Measurements from ENCODE around the gene BATF.

DNA sequence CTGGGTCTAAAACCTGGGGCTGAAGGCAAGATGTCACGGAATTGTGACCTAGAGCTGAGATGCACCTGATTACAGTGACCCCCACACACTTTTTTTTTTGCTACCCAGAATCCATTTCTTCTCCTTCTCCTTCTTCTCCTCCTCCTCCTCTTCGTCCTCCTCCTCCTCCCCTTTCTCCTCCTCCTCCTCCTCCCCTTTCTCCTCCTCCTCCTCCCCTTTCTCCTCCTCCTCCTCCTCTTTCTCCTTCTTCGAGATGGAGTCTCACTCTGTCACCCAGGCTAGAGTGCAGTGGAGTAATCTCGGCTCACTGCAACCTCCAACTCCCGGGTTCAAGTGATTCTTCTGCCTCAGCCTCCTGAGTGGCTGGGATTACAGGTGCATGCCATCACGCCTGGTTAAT is 36.8 kb downstream of the BATF start:
- TF ChIP-seq EZH2 (IDR thresholded peaks at IDR 0.05), result no peak
- TF ChIP-seq POLR2A (IDR thresholded peaks at IDR 0.05; ENCODE audit: borderline replicate concordance, extremely low read depth, insufficient read depth, insufficient read length), result no peak
- TF ChIP-seq SP1 (IDR thresholded peaks at IDR 0.05; ENCODE audit: low read depth), result no peak
- TF ChIP-seq, protein P1, sequence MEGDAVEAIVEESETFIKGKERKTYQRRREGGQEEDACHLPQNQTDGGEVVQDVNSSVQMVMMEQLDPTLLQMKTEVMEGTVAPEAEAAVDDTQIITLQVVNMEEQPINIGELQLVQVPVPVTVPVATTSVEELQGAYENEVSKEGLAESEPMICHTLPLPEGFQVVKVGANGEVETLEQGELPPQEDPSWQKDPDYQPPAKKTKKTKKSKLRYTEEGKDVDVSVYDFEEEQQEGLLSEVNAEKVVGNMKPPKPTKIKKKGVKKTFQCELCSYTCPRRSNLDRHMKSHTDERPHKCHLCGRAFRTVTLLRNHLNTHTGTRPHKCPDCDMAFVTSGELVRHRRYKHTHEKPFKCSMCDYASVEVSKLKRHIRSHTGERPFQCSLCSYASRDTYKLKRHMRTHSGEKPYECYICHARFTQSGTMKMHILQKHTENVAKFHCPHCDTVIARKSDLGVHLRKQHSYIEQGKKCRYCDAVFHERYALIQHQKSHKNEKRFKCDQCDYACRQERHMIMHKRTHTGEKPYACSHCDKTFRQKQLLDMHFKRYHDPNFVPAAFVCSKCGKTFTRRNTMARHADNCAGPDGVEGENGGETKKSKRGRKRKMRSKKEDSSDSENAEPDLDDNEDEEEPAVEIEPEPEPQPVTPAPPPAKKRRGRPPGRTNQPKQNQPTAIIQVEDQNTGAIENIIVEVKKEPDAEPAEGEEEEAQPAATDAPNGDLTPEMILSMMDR (IDR thresholded peaks at IDR 0.05 in 2 of 3, conservative IDR thresholded peaks at IDR 0.05 in 1 of 3; ENCODE audit: borderline replicate concordance in 1 of 3, insufficient read depth in 1 of 3, low read depth in 2 of 3, low read length in 2 of 3), result no peak
- no peak for TF ChIP-seq RAD21 (IDR thresholded peaks at IDR 0.05; ENCODE audit: low read depth)
- TF ChIP-seq ZNF274 (IDR thresholded peaks at IDR 0.05; ENCODE audit: low read depth, low read length), result no peak
- no peak for TF ChIP-seq TCF7L2 (IDR thresholded peaks at IDR 0.05; ENCODE audit: borderline replicate concordance, extremely low read depth, insufficient read depth, insufficient read length)
- TF ChIP-seq POLR2AphosphoS5 (IDR thresholded peaks at IDR 0.05; ENCODE audit: low read depth, low read length), result no peak
- no peak for TF ChIP-seq CEBPB (IDR thresholded peaks at IDR 0.05; ENCODE audit: low read depth)
- TF ChIP-seq, protein P2, sequence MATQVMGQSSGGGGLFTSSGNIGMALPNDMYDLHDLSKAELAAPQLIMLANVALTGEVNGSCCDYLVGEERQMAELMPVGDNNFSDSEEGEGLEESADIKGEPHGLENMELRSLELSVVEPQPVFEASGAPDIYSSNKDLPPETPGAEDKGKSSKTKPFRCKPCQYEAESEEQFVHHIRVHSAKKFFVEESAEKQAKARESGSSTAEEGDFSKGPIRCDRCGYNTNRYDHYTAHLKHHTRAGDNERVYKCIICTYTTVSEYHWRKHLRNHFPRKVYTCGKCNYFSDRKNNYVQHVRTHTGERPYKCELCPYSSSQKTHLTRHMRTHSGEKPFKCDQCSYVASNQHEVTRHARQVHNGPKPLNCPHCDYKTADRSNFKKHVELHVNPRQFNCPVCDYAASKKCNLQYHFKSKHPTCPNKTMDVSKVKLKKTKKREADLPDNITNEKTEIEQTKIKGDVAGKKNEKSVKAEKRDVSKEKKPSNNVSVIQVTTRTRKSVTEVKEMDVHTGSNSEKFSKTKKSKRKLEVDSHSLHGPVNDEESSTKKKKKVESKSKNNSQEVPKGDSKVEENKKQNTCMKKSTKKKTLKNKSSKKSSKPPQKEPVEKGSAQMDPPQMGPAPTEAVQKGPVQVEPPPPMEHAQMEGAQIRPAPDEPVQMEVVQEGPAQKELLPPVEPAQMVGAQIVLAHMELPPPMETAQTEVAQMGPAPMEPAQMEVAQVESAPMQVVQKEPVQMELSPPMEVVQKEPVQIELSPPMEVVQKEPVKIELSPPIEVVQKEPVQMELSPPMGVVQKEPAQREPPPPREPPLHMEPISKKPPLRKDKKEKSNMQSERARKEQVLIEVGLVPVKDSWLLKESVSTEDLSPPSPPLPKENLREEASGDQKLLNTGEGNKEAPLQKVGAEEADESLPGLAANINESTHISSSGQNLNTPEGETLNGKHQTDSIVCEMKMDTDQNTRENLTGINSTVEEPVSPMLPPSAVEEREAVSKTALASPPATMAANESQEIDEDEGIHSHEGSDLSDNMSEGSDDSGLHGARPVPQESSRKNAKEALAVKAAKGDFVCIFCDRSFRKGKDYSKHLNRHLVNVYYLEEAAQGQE (IDR thresholded peaks at IDR 0.05; ENCODE audit: low read depth), result no peak
- TF ChIP-seq, protein P3, sequence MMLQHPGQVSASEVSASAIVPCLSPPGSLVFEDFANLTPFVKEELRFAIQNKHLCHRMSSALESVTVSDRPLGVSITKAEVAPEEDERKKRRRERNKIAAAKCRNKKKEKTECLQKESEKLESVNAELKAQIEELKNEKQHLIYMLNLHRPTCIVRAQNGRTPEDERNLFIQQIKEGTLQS (IDR thresholded peaks at IDR 0.05), result no peak
- no peak for TF ChIP-seq ZFX (IDR thresholded peaks at IDR 0.05)
